ENCODE measurements around the gene ARHGAP10.
"Not testable (repeated sequence)": the region's sequence is repeated elsewhere in the genome, so short reads cannot be mapped to it uniquely, and the experiment has no call there.

Gene ARHGAP10

DNA sequence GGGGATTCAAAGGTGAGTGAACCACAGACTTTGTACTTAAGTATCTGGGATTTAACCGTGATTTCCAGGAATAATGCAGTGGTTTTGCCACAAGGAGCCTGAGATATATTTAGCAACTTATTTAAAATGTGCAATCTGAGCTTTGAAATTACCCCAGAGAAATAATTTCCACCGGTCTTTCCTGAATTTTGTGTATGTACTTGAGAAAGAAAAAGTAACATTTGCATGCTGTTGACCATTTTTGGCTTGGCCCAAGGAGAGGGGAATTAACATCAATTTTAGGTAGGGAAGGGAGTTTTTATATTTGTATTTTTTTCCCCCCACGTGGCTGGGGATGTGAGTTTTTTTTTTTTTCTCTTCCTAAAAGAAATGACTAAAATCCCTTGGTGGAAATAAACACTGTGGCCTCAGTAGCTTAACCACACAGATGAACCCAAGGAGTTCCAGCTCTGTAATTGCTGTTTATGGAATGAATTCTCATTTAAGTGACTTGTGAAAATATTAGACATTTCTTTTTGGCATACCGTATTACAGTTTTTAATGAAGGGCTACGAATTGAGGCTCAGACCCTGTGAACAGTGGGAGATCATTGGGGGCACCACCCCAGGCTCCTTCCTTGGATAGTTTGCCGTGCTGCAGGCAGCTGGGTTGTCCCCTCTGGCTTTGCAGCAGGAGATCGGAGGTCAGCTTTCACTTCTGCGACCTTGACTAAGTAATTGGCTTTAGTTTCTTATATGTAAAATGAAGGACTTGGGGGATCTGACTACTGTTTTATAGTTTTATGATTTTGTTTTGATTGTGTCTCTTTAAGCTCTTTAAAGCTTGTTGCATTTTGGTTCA is 116.1 kb downstream of the ARHGAP10 start:
- DNase-seq (ENCODE audit: low read depth in 3 of 3), result no peak

GRCh38 chr4:147848634-147849033 is 116.7 kb downstream of the ARHGAP10 start:
- DNase-seq (ENCODE audit: low read depth in 3 of 3), result no peak

GRCh38 chr4:147851135-147851534 is 119.2 kb downstream of the ARHGAP10 start:
- DNase-seq (ENCODE audit: low read depth in 3 of 3), result no peak

- DNase-seq (ENCODE audit: low read depth in 3 of 3), result no peak
Observed at GRCh38 chr4:147853706-147854105, 121.8 kb downstream of the ARHGAP10 start.

DNA sequence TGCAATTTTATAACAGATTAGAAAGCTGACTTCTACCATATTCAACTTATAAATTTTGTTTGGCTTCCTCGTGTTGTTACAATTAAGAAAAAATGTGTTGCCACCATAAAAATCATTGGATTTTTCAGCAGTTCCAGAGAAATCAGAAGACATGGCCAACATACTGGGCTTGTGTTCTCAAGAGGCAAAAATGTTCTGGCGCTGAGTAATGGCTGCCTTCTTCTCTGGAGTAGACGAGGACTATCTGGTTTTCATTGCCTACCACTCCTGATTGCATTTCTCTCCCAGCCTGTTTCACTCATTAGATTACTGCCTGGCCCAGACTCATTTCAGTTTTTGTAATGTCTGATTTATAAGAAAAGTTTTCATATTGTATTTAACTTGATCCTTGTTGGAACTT is 122.3 kb downstream of the ARHGAP10 start:
- DNase-seq (ENCODE audit: low read depth in 3 of 3), result no peak

- no peak for DNase-seq (ENCODE audit: low read depth in 3 of 3)
Observed at GRCh38 chr4:147855571-147856009, 123.7 kb downstream of the ARHGAP10 start.

- DNase-seq (ENCODE audit: low read depth in 3 of 3), result no peak
Observed at GRCh38 chr4:147860960-147861359, 129.1 kb downstream of the ARHGAP10 start.

DNA sequence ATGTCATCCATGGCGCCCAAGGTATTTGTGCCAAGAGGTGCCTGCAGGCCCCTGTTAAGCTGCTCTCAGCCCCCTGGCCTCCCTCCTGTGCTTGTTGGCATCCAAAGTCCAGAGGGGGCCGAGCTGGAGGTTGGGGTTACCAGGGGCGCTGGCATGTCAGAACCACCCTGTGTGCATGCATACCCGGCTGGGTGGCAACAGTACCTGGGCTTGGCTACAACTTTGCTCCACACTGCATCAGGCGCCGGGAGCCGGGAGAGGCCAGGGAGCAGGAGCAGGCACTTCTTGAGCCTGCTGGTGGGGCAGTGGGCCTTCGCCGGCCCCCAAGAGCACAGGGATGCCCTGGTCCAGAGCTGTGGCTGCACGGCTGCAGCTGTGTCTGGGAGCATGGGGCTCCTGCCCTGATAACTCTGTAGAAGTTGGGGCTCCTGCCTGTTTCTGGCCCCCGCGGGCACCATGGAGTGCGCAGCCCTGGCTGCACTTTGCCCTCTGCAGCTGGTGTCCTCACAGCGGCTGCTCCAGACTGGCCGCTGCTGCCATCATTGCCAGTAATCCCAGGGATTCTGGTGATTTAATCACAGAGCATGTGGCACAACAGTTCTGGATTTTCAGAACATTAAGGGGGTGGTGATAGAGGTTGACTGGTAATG is 130.3 kb downstream of the ARHGAP10 start:
- DNase-seq (ENCODE audit: low read depth in 3 of 3), result no peak

DNA sequence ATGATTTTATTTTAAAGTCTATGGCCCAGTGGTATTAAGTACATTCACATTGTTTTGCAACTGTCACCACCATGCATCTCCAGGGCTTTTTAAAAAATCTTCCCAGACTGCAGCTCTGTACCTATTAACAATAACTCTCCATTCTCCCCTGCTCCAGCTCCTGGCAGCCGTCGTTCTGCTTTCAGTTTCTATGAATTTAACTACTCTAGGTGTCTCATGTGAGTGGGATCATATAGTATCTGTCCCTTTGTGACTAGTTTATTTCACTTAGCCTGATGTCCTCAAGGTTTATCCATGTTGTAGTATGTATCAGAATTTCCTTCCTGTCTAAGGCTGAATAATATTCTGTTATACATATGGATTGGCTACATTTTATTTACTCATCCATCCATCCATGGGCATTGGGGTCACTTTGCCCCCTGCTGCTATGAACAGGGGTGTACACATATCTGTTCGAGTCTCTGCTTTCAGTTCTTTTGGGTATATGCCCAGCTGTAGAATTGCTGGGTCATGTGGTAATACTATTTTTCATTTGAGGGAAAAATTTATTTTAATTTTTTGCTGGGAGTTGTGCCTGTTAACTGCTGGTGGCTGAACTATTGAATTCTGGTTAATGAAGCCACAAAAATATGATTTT is 131.3 kb downstream of the ARHGAP10 start:
- no peak for DNase-seq (ENCODE audit: low read depth in 3 of 3)

GRCh38 chr4:147863808-147864472 is 132.1 kb downstream of the ARHGAP10 start:
- no peak for DNase-seq (ENCODE audit: low read depth in 3 of 3)

DNA sequence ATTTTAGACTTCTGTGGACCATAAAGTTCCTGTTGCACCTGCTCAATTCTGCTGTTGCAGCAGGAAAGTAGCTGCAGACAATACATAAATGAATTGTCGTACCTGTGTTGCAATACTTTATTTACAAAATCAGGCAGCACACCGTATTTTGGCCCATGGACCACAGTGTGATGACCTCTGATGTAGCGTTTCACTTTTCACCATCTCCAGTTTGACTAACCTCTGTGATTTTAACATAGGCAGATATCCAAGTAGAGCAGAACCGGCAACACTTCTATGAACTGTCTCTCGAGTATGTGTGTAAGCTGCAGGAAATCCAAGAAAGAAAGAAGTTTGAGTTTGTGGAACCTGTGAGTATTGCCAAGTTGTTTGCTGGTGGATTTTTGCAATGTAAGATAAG is 132.7 kb downstream of the ARHGAP10 start:
- DNase-seq (ENCODE audit: low read depth in 3 of 3), result no peak

DNA sequence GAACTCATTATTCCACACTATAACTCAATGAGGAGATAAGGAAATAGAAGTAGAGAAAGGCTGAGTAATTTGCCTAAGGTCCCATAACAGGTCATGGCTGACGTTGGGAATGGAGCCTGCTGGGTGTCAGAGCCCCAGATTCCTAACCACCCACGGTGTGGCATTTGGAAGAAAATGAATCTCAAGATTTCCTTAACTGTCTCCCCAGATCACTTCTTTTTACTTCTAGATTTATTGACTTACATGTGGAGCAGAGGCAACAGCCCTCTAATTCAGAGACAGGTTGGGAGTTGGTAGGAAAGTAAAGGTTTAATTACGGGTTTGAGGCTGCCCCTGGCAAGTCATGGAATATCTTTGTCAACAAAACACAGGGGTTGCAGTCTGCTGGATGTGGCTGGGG is 134.0 kb downstream of the ARHGAP10 start:
- no peak for DNase-seq (ENCODE audit: low read depth in 3 of 3)

DNA sequence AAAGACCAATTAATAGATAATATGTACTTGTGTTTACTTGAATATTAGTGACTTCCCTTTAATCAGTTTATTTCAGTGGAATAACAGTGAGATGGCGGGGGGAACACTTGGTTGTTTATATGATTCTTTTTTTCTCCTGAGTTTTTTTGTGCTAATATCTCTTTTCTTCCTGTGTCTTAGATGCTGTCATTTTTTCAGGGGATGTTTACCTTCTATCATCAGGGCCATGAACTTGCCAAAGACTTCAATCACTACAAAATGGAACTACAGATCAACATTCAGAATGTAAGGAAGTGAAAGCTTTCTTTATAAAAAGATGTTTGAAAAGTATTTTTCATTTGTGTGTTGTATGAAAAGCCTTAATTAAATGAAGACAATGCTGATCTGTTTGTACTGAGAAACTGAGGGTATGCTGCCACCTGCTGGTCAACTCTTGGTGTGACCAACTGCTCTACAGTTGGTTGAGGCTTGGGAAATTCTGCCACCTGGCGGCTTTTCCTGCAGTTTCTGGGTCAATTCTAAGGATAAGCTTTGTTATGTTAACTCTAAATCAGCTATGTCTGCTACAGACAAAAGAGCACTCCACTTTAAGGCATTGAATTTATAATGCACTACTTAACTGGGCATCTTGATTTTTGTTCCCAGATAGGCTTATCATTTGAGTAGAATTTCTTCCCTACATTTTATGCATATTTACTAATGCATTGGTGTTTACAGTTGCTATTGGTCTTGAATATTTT is 134.8 kb downstream of the ARHGAP10 start:
- DNase-seq (ENCODE audit: low read depth in 3 of 3), result peak; percentile 87 to 89 (median 88)

DNA sequence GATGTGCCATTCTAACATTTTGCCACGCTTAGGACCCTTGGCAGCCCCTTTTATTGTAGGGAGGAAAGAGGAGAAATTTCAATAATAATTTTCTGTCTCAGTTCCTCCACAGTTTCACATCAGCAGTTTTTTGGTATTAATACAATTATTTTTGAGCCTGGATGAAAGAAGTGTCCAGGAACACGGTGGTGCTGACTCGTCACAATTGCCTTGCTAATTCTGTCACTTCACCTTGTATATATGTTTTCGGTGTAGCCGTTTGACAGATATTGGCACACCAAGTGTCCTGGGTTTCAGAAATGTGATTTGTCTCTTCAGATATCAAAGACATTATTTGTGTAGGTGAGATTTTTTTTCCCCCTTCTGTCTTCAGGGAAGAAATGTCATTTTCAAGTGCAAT is 142.2 kb downstream of the ARHGAP10 start:
- no peak for DNase-seq (ENCODE audit: low read depth in 3 of 3)

GRCh38 chr4:147877308-147877771 is 145.5 kb downstream of the ARHGAP10 start:
- no peak for DNase-seq (ENCODE audit: low read depth in 3 of 3)

GRCh38 chr4:147879676-147880075 is 147.8 kb downstream of the ARHGAP10 start:
- DNase-seq (ENCODE audit: low read depth in 3 of 3), result no peak

- no peak for DNase-seq (ENCODE audit: low read depth in 3 of 3)
Observed at GRCh38 chr4:147880511-147880910, 148.6 kb downstream of the ARHGAP10 start.

GRCh38 chr4:147884536-147884935 is 152.6 kb downstream of the ARHGAP10 start:
- DNase-seq (ENCODE audit: low read depth in 3 of 3), result no peak

GRCh38 chr4:147885216-147885615 is 153.3 kb downstream of the ARHGAP10 start:
- not testable (repeated sequence) for DNase-seq (ENCODE audit: low read depth in 3 of 3)

GRCh38 chr4:147891476-147892115 is 159.7 kb downstream of the ARHGAP10 start:
- DNase-seq (ENCODE audit: low read depth in 3 of 3), result no peak

GRCh38 chr4:147899512-147899911 is 167.6 kb downstream of the ARHGAP10 start:
- no peak for DNase-seq (ENCODE audit: low read depth in 3 of 3)
